Adrenal gland (tissue), 5 donors: ENCODE measurements around the gene SCUBE1.

Experiments used
- CTCF ChIP-seq, 6 experiments: fragments of 450-650 bp in 4 of 6; fragments of 200-600 bp in 2 of 6; sonication (generic) in 1 of 6; IDR thresholded peaks; 1 replicate in 5 of 6; 2 replicates in 1 of 6; pipeline versions ENCODE4 v1.5.1 to v1.8.0; 2016 to 2021; ENCODE audit warnings: antibody characterized with exemption in 6 of 6, mild to moderate bottlenecking in 2 of 6, moderate library complexity in 1 of 6
- POLR2A ChIP-seq, 2 donors: fragments of 450-650 bp; IDR thresholded peaks; one replicate each; pipeline ENCODE4 v1.6.1; 2017; ENCODE audit warnings: antibody characterized with exemption in 2 of 2, mild to moderate bottlenecking in 2 of 2, moderate library complexity in 1 of 2
- donor health status: DM: no; HTN: no; CAD: no.

DNA sequence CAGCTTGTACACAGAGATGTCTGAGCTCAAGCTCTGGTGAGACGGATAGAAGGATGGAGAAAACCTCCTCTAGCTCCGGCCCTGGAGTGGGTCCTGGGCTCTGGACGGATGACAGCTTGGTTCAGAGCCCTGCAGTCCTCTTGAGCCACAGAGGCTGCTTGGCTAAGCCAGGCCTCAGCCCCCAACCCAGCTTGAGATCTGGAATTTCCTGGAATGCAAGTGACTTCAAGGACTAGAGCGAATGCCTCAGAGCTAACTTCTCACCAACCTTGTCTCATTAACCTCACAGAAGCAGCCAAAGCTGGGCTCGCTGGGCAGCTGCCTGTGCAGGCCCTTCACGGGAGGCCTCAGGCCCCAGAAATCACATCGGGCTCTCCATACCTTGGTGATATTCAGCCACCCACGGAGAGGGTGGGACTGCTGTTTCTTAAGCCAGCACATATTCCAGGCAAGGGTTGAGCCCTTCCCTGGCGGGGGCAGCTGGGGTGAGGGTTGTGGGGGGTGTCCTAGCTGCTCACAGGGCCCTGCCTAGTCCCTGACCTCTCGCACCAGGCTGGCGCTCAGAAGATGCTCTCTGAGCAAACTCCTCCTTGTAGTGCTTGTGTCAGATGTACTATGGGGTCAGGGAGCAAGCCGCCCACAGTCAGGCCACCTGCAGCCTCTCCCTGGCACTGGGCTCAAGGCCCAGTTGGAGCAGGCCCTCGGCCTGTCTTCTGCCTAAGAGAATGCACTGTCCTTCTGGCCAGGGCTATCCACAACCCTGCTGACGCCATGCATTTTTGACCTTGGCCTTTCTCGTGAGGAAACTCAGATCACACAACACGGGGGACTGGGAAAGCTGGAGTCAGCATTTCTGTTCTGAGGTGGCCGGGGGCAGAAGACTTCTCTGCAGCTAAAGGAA, 82.6 kb downstream of the SCUBE1 start:
- TF ChIP-seq POLR2A (IDR thresholded peaks at IDR 0.05) (no peak), CTCF (IDR thresholded peaks at IDR 0.05) (no peak)
